MM.1S (cell line): ENCODE results near the gene IBTK.
A peak's percentile ranks its signal among the peaks of the same experiment; 100 is the strongest.

Source experiments
- DNase-seq: peaks from one replicate; pipeline ENCODE4 v3.0.0-alpha.2; 2015
- H2AFZ ChIP-seq: fragments of 300-600 bp; sonication (generic); 2 replicates; pipeline ENCODE4 v1.6.0; 2016; ENCODE audit warnings: antibody characterized with exemption, low read length
- H3F3A ChIP-seq: fragments of 300-600 bp; sonication (generic); 2 replicates; pipeline ENCODE4 v1.6.1; 2016; ENCODE audit warnings: mild to moderate bottlenecking, antibody characterized with exemption, low read length, moderate library complexity, mixed read lengths; ENCODE audit not compliant: insufficient read depth
- H3K27ac ChIP-seq: fragments of 300-600 bp; sonication (generic); 2 replicates; pipeline ENCODE4 v1.5.1; 2016; ENCODE audit warnings: mild to moderate bottlenecking, low read length
- H3K27me3 ChIP-seq: fragments of 300-600 bp; sonication (generic); replicated peaks from 2 replicates; pipeline ENCODE4 v1.6.0; 2016; ENCODE audit warnings: low read length; ENCODE audit not compliant: insufficient read depth
- H3K36me3 ChIP-seq: fragments of 300-600 bp; sonication (generic); replicated peaks from 2 replicates; pipeline ENCODE4 v1.6.1; 2016; ENCODE audit warnings: mild to moderate bottlenecking, low read length, mixed read lengths; ENCODE audit not compliant: insufficient read depth
- H3K4me1 ChIP-seq: fragments of 300-600 bp; sonication (generic); 2 replicates; pipeline ENCODE4 v1.6.1; 2016; ENCODE audit warnings: low read length, mixed read lengths
- H3K4me2 ChIP-seq: fragments of 300-600 bp; sonication (generic); 2 replicates; pipeline ENCODE4 v1.6.0; 2016; ENCODE audit warnings: low read depth, low read length
- H3K4me3 ChIP-seq: fragments of 300-600 bp; sonication (generic); 2 replicates; pipeline ENCODE4 v1.5.1; 2016; ENCODE audit warnings: low read length, mixed read lengths
- H3K79me2 ChIP-seq: fragments of 300-600 bp; sonication (generic); 2 replicates; pipeline ENCODE4 v1.6.1; 2016; ENCODE audit warnings: mixed run types, low read length, mixed read lengths
- H3K9ac ChIP-seq: fragments of 300-600 bp; sonication (generic); 2 replicates; pipeline ENCODE4 v1.6.1; 2016; ENCODE audit warnings: low read length, mixed read lengths
- H3K9me2 ChIP-seq: fragments of 300-600 bp; sonication (generic); replicated peaks from 2 replicates; pipeline ENCODE4 v1.6.1; 2016; ENCODE audit warnings: mild to moderate bottlenecking, low read length, mixed read lengths; ENCODE audit not compliant: insufficient read depth
- H3K9me3 ChIP-seq: fragments of 300-600 bp; sonication (generic); replicated peaks from 2 replicates; pipeline ENCODE4 v1.6.1; 2016; ENCODE audit warnings: mild to moderate bottlenecking, low read length, mixed read lengths; ENCODE audit not compliant: insufficient read depth
- H4K20me1 ChIP-seq: fragments of 300-600 bp; sonication (generic); 2 replicates; pipeline ENCODE4 v1.6.1; 2016; ENCODE audit warnings: mild to moderate bottlenecking, low read length, moderate library complexity, mixed read lengths; ENCODE audit not compliant: insufficient read depth
- CTCF ChIP-seq: fragments of 300-600 bp; sonication (generic); IDR thresholded peaks from 2 replicates; pipeline ENCODE4 v1.5.1; 2016; ENCODE audit warnings: antibody characterized with exemption, low read length, mixed read lengths
- EZH2 ChIP-seq: fragments of 300-600 bp; sonication (generic); optimal IDR thresholded peaks from 2 replicates; pipeline ENCODE3; 2017; ENCODE audit warnings: low read depth, mild to moderate bottlenecking, antibody characterized with exemption, low read length, mixed read lengths
- EZH2phosphoT487 ChIP-seq: fragments of 300-600 bp; sonication (generic); IDR thresholded peaks from 2 replicates; pipeline ENCODE4 v1.6.1; 2018; ENCODE audit warnings: antibody characterized with exemption, low read length

IBTK gene

GRCh38 chr6:82145926-82146452 lies 101.6 kb downstream of the IBTK start:
- H3K36me3 ChIP-seq = no peaks in the 10 kb centered on the region
- H3K27ac ChIP-seq = no peak overlapping the region
- H3K9ac ChIP-seq = no peak overlapping the region
- H4K20me1 ChIP-seq = no peaks in the 10 kb centered on the region
- H3K27me3 ChIP-seq = no peaks in the 10 kb centered on the region
- H3K4me1 ChIP-seq = peaks cover 24% of the 10 kb centered on the region
- no peaks in the 10 kb centered on the region for H3K79me2 ChIP-seq
- peaks cover 5% of the 10 kb centered on the region for H3F3A ChIP-seq
- no peak for DNase-seq
- no peak overlapping the region for H2AFZ ChIP-seq
- TF ChIP-seq EZH2phosphoT487 = no peak
- TF ChIP-seq EZH2 = no peak
- no peak for TF ChIP-seq CTCF
- no peaks in the 10 kb centered on the region for H3K9me3 ChIP-seq
- no peaks in the 10 kb centered on the region for H3K9me2 ChIP-seq
- no peak overlapping the region for H3K4me2 ChIP-seq
- no peak overlapping the region for H3K4me3 ChIP-seq

- H3K4me3 ChIP-seq = no peak overlapping the region
- H3K9ac ChIP-seq = no peak overlapping the region
- no peaks in the 10 kb centered on the region for H4K20me1 ChIP-seq
These were observed 102.6 kb downstream of the IBTK start for GRCh38 chr6:82144852-82145340.

GRCh38 chr6:82144007-82144851 lies 103.3 kb downstream of the IBTK start:
- Histone ChIP-seq H3K4me1 (peaks cover 24% of the 10 kb centered on the region), H3K4me3 (no peak overlapping the region; the same call in 1 of the 2 replicates), H3K36me3 (no peaks in the 10 kb centered on the region), H3K9me2 (no peaks in the 10 kb centered on the region), H3K79me2 (no peaks in the 10 kb centered on the region), H3K27me3 (no peaks in the 10 kb centered on the region), H3K9ac (peak overlapping the region; percentile 33; the same call in 1 of the 2 replicates), H3K27ac (peak overlapping the region; percentile 54; the same call in 1 of the 2 replicates), H3F3A (peaks cover 5% of the 10 kb centered on the region), H4K20me1 (no peaks in the 10 kb centered on the region), H3K4me2 (peak overlapping the region; percentile 64), H3K9me3 (no peaks in the 10 kb centered on the region), H2AFZ (peak overlapping the region; percentile 40)
- peak; percentile 40 for DNase-seq
- no peak for TF ChIP-seq CTCF
- no peak for TF ChIP-seq EZH2
- TF ChIP-seq EZH2phosphoT487 = no peak

More at GRCh38 chr6:82144852-82145340, 102.6 kb downstream of the IBTK start:
- Histone ChIP-seq H3K27me3 (no peaks in the 10 kb centered on the region), H3K4me1 (peaks cover 24% of the 10 kb centered on the region), H3K27ac (no peak overlapping the region), H3K79me2 (no peaks in the 10 kb centered on the region), H3K36me3 (no peaks in the 10 kb centered on the region), H3K9me3 (no peaks in the 10 kb centered on the region), H3K4me2 (no peak overlapping the region), H3F3A (peaks cover 5% of the 10 kb centered on the region), H3K9me2 (no peaks in the 10 kb centered on the region), H2AFZ (no peak overlapping the region)
- TF ChIP-seq EZH2phosphoT487 = no peak
- no peak for TF ChIP-seq CTCF
- no peak for TF ChIP-seq EZH2
- DNase-seq = no peak
